ENCODE results near the gene GGNBP2. TPM values are rescaled to one million over a fixed set of nuclear protein-coding genes. Genes with fewer than 3 reads are reported as not detected.

Gene GGNBP2
- total RNA-seq, 1 donor from 2014 or later: 68.4 TPM

DNA sequence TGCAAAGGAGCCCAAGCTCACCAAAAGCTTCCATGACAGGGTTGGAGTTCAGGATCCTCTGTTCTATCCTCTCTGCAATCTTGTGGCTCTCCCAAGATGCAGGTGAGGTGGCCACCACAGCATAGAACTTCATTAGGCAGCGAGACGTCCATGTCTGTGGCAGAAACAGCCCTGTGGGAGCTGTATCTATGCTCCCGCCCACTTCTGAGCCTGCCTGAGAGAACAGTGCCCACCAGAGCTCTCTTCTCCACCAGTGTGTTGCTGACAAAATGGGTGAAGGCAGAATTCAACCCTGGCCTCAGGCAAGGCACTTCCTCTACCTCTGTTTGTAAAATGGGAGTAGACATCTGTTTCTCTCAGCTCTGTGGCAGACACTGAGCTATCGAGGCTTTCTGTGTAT lies 28.9 kb upstream of the GGNBP2 start:
- DNase-seq: no peak

DNA sequence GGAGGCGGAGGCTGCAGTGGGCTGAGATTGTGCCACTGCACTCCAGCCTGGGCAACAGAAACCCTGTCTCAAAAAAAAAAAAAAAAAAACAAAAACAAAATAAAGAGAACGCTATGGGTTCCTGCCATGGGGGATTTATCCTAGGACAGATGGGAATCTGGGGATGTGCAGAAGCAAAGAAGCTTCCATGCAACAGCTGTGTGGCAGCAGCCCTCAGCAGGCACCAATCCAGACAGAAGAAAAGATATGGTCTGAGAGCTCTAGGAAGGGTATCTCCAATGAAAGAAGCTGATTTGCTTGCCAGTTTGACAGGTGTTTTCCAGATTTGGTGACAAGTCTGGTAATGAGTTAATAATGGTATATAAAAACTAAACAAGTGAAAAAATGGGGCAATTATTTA lies 21.6 kb upstream of the GGNBP2 start:
- peak; percentile 78 for DNase-seq

GRCh38 chr17:36524428-36524876 lies 20.3 kb upstream of the GGNBP2 start:
- no peak for DNase-seq

DNA sequence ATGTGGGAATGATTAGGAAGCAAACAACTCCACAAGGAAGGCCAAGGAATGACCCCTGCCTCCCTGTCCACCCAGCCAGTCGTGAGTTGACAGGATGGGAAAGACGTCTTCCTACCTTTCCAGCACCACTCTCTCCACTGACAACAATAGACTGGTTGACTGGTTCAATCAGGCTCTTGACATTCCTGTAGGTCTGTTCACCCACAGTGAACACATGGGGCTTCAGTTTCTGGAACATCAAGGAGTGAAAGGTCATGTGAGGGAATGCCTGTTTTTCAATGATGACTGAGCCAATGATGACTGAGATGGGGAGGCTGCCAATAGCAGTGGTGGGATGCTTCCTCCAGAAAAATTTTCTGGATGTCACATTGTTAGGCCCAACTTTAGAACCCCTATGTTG lies 19.6 kb upstream of the GGNBP2 start:
- DNase-seq: no peak

- no peak for DNase-seq
Observed at GRCh38 chr17:36525888-36526287, 18.8 kb upstream of the GGNBP2 start.

- no peak for DNase-seq
Observed at GRCh38 chr17:36527621-36528250, 17.0 kb upstream of the GGNBP2 start.

GRCh38 chr17:36529121-36529520 lies 15.6 kb upstream of the GGNBP2 start:
- DNase-seq: no peak

GRCh38 chr17:36532435-36532975 lies 12.2 kb upstream of the GGNBP2 start:
- no peak for DNase-seq

DNA sequence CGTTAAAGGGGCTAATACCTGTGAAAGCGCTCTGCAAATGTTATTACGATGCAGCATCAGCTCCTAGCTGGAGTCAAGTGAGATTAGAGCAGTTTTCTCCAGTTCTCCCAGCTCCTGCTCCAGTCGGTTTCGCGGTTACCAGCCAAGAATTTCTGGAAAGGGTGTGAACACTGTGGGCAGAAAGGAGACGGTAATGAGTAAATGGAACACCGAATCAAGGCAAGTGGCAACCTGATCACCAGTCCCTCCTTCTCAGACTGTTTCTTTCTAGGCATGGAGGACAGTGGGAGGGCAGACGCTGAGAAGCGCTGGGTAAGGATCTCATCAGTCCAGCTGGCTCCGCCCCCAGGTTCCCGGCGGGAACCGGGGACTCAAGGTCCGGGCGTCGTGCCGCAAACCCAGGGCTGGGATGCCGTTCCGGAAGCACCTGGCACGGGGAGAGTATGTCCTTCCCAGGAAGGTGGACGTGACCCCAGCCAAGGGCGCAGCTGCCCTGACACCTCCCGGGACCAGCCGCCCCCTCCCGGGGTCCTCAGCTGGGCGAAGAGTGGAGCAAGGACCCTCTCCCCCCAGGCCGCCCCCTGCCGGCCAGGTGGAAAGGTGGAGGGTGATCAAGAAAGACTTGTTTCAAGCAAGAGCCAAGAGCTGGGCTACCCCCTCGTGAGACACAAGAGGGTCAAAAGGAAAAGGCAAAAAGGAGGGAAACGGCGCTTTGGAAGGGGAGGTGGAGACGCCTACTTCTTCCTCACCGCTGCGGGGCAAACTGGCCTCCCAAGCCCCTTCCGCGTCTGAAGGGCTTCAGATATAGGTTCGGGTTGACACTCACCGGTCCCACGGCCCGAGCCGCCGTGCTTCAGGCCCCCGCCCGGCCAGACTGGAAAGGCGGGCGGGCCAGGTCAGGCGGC lies 10.5 kb upstream of the GGNBP2 start:
- DNase-seq: peak; percentile 69

DNA sequence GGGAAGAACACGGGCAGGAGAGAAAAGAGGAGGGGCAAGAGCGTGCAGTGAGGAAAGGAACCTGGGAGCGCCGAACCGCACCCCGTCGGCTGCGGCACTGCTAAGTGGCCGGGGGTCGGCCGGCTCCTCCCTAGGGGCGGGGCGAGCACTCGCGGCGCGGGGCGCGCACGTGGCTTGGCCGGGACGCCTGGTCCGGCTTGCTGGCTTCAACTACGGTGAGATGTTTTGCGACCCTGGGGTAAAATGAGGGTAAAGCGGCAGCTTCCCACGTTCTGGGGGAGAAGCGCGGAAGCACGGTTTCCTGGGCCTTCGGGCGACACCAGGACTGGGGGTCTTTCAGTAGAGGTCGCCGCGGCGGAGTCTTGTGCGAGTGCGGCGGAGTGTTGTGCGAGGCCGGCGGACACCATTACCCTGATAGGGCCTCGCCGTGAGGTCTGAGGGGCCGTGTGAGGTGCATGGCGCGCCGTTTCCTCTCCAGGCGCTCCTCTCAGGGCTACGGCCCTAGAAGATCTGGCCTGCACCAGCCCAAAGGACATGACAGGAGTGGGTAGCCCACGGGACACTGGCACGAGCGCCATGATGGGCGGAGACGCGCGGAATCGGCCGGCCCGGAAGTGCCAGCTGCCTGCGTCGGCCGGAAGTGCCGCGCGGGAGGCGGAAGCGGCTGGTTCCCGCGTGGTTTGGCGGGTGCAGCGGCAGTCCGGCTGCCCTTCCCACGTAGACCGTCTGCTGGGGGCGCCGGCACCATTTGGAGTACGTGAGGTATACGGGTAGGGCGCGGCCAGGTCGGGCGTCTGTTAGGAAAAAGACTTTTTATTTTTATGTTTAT lies 9.7 kb upstream of the GGNBP2 start, which contains the start of the genes MYO19 and PIGW:
Gene MYO19 (minus strand): TSS at position 29 of the 829 bp plus-strand sequence. CDS start 2,330 bp downstream, outside the sequence.
Gene PIGW (plus strand): TSS at position 148 of the 829 bp plus-strand sequence. CDS start 2,115 bp downstream, outside the sequence.
- peak; percentile 94 for DNase-seq

DNA sequence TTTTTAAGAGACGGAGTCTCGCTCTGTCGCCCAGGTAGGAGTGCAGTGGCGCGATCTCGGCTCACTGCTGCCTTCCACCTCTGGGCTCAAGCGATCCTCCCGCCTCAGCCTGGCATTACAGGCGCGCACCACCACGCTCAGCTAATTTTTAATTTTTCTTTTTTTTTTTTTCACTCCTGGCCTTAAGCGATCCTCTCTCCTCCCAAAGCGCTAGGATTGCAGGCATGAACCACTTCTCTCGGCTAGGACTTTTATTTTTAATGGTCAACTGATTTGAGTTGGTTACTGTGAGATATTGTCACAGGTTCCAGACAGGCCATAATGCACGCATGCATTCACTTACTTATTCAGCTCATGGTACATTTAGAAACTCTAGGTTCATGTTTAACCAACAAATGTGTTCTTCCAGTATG lies 9.0 kb upstream of the GGNBP2 start:
- no peak for DNase-seq

- DNase-seq: no peak
Observed at GRCh38 chr17:36540696-36541095, 4.0 kb upstream of the GGNBP2 start.

DNA sequence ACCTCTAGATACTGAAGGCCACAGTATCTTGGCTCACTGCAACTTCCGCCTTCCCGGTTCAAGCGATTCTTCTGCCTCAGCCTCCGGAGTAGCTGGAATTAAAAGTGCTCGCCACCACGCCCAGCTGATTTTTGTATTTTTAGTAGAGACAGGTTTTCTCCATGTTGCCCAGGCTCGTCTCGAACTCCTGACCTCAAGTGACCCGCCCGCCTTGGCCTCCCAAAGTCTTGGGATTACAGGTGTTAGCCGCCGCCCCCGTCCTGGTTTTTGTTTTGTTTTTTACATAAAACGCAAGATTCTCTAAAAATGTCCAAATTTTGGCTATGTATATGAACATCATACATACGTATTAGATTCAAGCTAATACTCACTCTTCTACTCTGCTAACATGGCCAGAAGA lies 2.0 kb upstream of the GGNBP2 start:
- no peak for DNase-seq

GRCh38 chr17:36544044-36544306 lies 744 bp upstream of the GGNBP2 start:
- peak; percentile 51 for DNase-seq

DNA sequence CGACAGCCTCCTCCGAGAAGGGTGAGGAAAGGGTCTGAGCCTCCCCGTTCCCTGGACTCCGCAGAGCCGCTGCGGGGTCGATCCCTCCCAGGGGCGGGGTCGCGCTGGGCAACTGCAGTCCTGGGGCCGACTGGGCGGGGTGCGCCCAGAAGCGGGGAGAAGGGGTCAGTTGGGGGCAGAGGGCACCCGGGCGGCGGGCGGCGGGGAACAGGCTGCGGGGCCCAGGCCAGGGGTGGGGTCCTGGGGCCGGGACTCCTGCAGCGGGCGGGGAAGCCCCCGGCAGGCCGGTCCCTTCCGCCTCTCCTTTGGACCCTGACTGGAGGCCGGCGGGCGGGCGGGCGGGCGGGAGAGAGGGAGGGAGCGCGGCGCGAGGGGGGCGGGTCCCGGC lies 352 bp downstream of the GGNBP2 start:
- no peak for DNase-seq

- peak; percentile 98 for DNase-seq
Observed at GRCh38 chr17:36545465-36546417, 1.0 kb downstream of the GGNBP2 start.

- DNase-seq: no peak
Observed at GRCh38 chr17:36546418-36547093, 1.8 kb downstream of the GGNBP2 start.

DNA sequence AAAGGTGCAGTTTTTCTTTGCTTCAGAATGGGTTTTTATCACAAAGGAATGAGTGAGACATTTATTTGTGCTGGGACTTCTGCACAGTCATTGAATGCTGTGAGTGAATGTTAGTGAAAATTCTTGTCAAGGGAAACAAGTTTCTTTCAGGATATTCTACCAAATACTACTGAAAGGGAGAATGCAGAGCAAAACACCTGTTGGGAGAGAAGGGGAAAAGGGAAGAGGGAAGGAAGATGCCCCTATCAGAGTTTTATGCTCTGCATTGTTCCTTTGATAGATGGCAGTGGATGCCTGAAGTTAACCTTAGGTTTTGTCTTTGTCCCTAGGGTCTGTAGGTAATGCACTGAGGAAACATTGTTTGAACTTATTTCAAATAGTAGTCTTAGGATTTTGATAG lies 3.1 kb downstream of the GGNBP2 start:
- no peak for DNase-seq

- DNase-seq: no peak
Observed at GRCh38 chr17:36550491-36551417, 6.0 kb downstream of the GGNBP2 start.

Measured in tongue (tissue), 2 donors.